HepG2 (cell line): ENCODE measurements around the gene UBAP2. TPM values are rescaled to one million over a fixed set of nuclear protein-coding genes. Genes with fewer than 3 reads are reported as not detected.

ENCODE experiments used
- ATAC-seq: fragments of 200-7000 bp; cut with Tn5 transposase; 3 replicates; pipeline ENCODE4 v1.9.1; 2020; ENCODE audit warnings: mild to moderate bottlenecking, moderate library complexity
- BruUV-seq: library from RNA; stranded (reverse); fragments of 400-500 nt; replicated peaks from 2 replicates; lab custom pipeline; 2021; lab: Mats Ljungman, UMichigan
- CTCF ChIA-PET: fragments of 300-600 bp; formaldehyde crosslinking; extraction: SDS; loops from one replicate; lab custom pipeline; 2021; ENCODE audit warnings: low total read pairs, inconsistent platforms, low intra/inter-chr PET ratio; lab: Yijun Ruan, JAX
- POLR2A ChIA-PET: fragments of 350-600 bp; sonication (Branson Sonifier 250); formaldehyde crosslinking; loops from one replicate; lab custom pipeline; 2020; ENCODE audit warnings: antibody characterized with exemption, inconsistent platforms; lab: Yijun Ruan, JAX
- DNase-seq: peaks from one replicate; pipeline ENCODE4 v3.0.0-alpha.2; 2015; ENCODE audit warnings: low spot score
- FAIRE-seq: peaks from 3 replicates; lab custom pipeline; 2011; peaks lifted over from hg19 to GRCh38; lab: Jason Lieb, UNC
- H2AFZ ChIP-seq: one replicate; pipeline ENCODE4 v1.6.1; 2011; ENCODE audit warnings: low read length, inconsistent platforms
- H3K27ac ChIP-seq: fragments of 300-600 bp; 3 replicates; pipeline ENCODE4 v1.8.0; 2011; ENCODE audit warnings: mixed run types, mild to moderate bottlenecking, mixed read lengths, low read length, inconsistent platforms; ENCODE audit not compliant: insufficient read depth; ENCODE audit errors: extremely low read length
- H3K27me3 ChIP-seq, 2 experiments: fragments of 200-600 bp in 1 of 2; 2 replicates in 1 of 2; 3 replicates in 1 of 2; pipeline versions ENCODE4 v1.6.0 to v1.8.0; 2011; ENCODE audit warnings: low read length in 2 of 2, mild to moderate bottlenecking in 2 of 2, moderate library complexity in 2 of 2, inconsistent platforms in 1 of 2; ENCODE audit not compliant: insufficient read depth in 2 of 2, control insufficient read depth in 1 of 2
- H3K36me3 ChIP-seq, 2 experiments: fragments of 200-600 bp in 1 of 2; replicated peaks in 1 of 2; 2 replicates in 1 of 2; 3 replicates in 1 of 2; pipeline versions ENCODE4 v1.5.1 to v1.8.0; 2011; ENCODE audit warnings: low read length in 2 of 2, inconsistent platforms in 1 of 2; ENCODE audit not compliant: insufficient read depth in 2 of 2, control insufficient read depth in 1 of 2
- H3K4me1 ChIP-seq: 2 replicates; pipeline ENCODE4 v1.5.1; 2012; ENCODE audit warnings: low read length, inconsistent platforms; ENCODE audit not compliant: insufficient read depth
- H3K4me2 ChIP-seq: 2 replicates; pipeline ENCODE4 v1.6.0; 2011; ENCODE audit warnings: low read depth, low read length, inconsistent platforms
- H3K4me3 ChIP-seq, 3 experiments: fragments of 200-600 bp in 1 of 3; sonication (generic), shearing (Covaris generic) in 1 of 3; replicated peaks in 1 of 3; 2 replicates each; pipeline ENCODE4 v1.5.1; 2011 to 2016; ENCODE audit warnings: low read length in 3 of 3, inconsistent platforms in 2 of 3, low read depth in 2 of 3, mild to moderate bottlenecking in 2 of 3, control low read depth in 1 of 3, mixed read lengths in 1 of 3; ENCODE audit not compliant: insufficient read depth in 1 of 3
- H3K79me2 ChIP-seq: one replicate; pipeline ENCODE4 v1.6.1; 2011; ENCODE audit warnings: low read length, inconsistent platforms; ENCODE audit not compliant: insufficient read depth
- H3K9ac ChIP-seq: 2 replicates; pipeline ENCODE4 v1.6.0; 2011; ENCODE audit warnings: mild to moderate bottlenecking, low read depth, low read length, inconsistent platforms; ENCODE audit not compliant: insufficient read depth
- H3K9me3 ChIP-seq: 2 replicates; pipeline ENCODE4 v1.5.1; 2012; ENCODE audit warnings: mild to moderate bottlenecking, low read length
- H4K20me1 ChIP-seq: 2 replicates; pipeline ENCODE4 v1.6.0; 2011; ENCODE audit warnings: inconsistent platforms, mild to moderate bottlenecking, low read length, moderate library complexity; ENCODE audit not compliant: insufficient read depth
- DBP ChIP-seq: sonication (generic); formaldehyde crosslinking; IDR thresholded peaks from 2 replicates; pipeline ENCODE4 v1.4.0; 2020; ENCODE audit warnings: missing genetic modification reagents; ENCODE audit errors: not compliant biosample characterization
- FOXA1 ChIP-seq, 2 experiments: fragments of 450-650 bp in 1 of 2; sonication (generic) in 1 of 2; formaldehyde crosslinking in 1 of 2; IDR thresholded peaks; 2 replicates each; pipeline versions ENCODE4 v1.4.0 to v1.6.1; 2016 to 2020; ENCODE audit warnings: missing genetic modification reagents in 1 of 2
- FOXA3 ChIP-seq: IDR thresholded peaks from 2 replicates; pipeline ENCODE4 v1.6.1; 2016; ENCODE audit warnings: missing genetic modification reagents, missing compliant biosample characterization
- GATAD2A ChIP-seq: IDR thresholded peaks from 2 replicates; pipeline ENCODE4 v1.6.1; 2016
- MEIS1 ChIP-seq: sonication (generic); formaldehyde crosslinking; IDR thresholded peaks from 2 replicates; pipeline ENCODE4 v1.9.0; 2021; ENCODE audit warnings: mild to moderate bottlenecking, missing genetic modification reagents, moderate library complexity, borderline replicate concordance
- NCOA2 ChIP-seq: sonication (generic); formaldehyde crosslinking; IDR thresholded peaks from 2 replicates; pipeline ENCODE4 v1.8.0; 2022; ENCODE audit warnings: inconsistent platforms
- TEAD3 ChIP-seq: optimal IDR thresholded peaks from 2 replicates; pipeline ENCODE3; 2016; ENCODE audit warnings: borderline replicate concordance
- ZC3H13 ChIP-seq: sonication (generic); formaldehyde crosslinking; IDR thresholded peaks from 2 replicates; pipeline ENCODE4 v1.8.1; 2023; ENCODE audit warnings: mild to moderate bottlenecking, missing genetic modification reagents, moderate library complexity
- ZNF143 ChIP-seq: sonication (generic); formaldehyde crosslinking; IDR thresholded peaks from 2 replicates; pipeline ENCODE4 v1.4.0; 2020; ENCODE audit warnings: missing genetic modification reagents
- ZNF362 ChIP-seq: sonication (generic); formaldehyde crosslinking; IDR thresholded peaks from 2 replicates; pipeline ENCODE4 v1.4.0; 2020; ENCODE audit warnings: missing genetic modification reagents, mild to moderate bottlenecking, borderline replicate concordance
- WGBS: methylation state at CpG from one replicate; pipeline ENCODE4 v1.1.6; 2017; ENCODE audit warnings: low lambda C conversion rate; 5-methylcytosine and 5-hydroxymethylcytosine counted together
- in situ Hi-C: cut with HindIII; loops from 2 replicates; pipeline ENCODE4 v1.10.0; 2017; ENCODE audit warnings: low pct_unique_long_range_greater_than_20kb; ENCODE audit not compliant: extremely low pct_ligation_motif_present
- intact Hi-C: fragments of 100-400 bp; cut with micrococcal nuclease; formaldehyde crosslinking; loops from one replicate; pipeline ENCODE4 v1.10.0; 2022; ENCODE audit not compliant: unreplicated experiment
- polyA plus RNA-seq, 8 experiments: library from polyadenylated mRNA; depleted of rRNA in 3 of 8; stranded (reverse) in 7 of 8; unstranded in 1 of 8; fragments of >200 nt; fragmentation: Illumina TruSeq in 4 of 8; extraction: Trizol in 4 of 8; gene quantifications; 2 replicates each; pipeline versions ENCODE4 v1.2.1 to v1.2.3, GENCODE V29; 2011 to 2016; ENCODE audit warnings: low read depth in 4 of 8, missing spikeins in 1 of 8, mixed read lengths in 1 of 8; ENCODE audit not compliant: insufficient read depth in 1 of 8
- total RNA-seq, 5 experiments: library from RNA; depleted of rRNA; stranded (reverse); fragments of >200 nt; fragmentation: Illumina TruSeq; extraction: Trizol; gene quantifications; 2 replicates each; pipeline ENCODE4 v1.2.3, GENCODE V29; 2016; ENCODE audit warnings: low read depth in 1 of 5

Gene UBAP2
- total and polyA plus RNA-seq, 2 of the 13 experiments (the other 11 are each of a cell fraction or from before 2014, with no cell fraction given), result 19.0 to 22.0 TPM

GRCh38 chr9:34035656-34036055 lies 13.0 kb downstream of the UBAP2 start:
- Histone ChIP-seq H3K79me2 (peaks cover 72% of the 10 kb centered on the region), H4K20me1 (peaks cover 7% of the 10 kb centered on the region; the same call in 1 of the 2 replicates), H3K4me1 (peaks cover 24% of the 10 kb centered on the region), H3K4me2 (no peak overlapping the region), H3K27ac (no peak overlapping the region), H3K9ac (no peak overlapping the region), H3K9me3 (no peaks in the 10 kb centered on the region), H3K27me3 (no peaks in the 10 kb centered on the region), H2AFZ (no peak overlapping the region), H3K36me3 (peaks cover 2 to 10% of the 10 kb centered on the region in 2 experiments; a peak in 3 of 5 replicates), H3K4me3 (no peak overlapping the region)
- peak; percentile 77 for ATAC-seq
- in situ Hi-C loops (no loop called here), intact Hi-C loops (no loop called here)
- WGBS, result 43% methylated on average over 5 of the region's 5 CpGs
- FAIRE-seq, result peak; percentile 55
- ChIA-PET CTCF (no interaction called here), POLR2A (no interaction called here)
- no TSS peak for BruUV-seq
- TF ChIP-seq ZC3H13 (CRISPR knock-in tag) (no peak), ZNF362 (CRISPR knock-in tag) (peak; percentile 67; the same call in 1 of the 2 replicates), NCOA2 (CRISPR knock-in tag) (peak; percentile 15; the same call in 1 of the 2 replicates), TEAD3 (peak; percentile 89), FOXA3 (CRISPR knock-in tag) (peak; percentile 80), GATAD2A (peak; percentile 41; the same call in 1 of the 2 replicates), ZNF143 (CRISPR knock-in tag) (no peak), FOXA1 (IDR thresholded peaks at IDR 0.05) (no peak), FOXA1 (CRISPR knock-in tag; IDR thresholded peaks at IDR 0.05) (peak; percentile 80)
- DNase-seq, result peak; percentile 60

GRCh38 chr9:34034698-34035065 lies 14.0 kb downstream of the UBAP2 start:
- no peak overlapping the region for H3K27ac ChIP-seq
- DNase-seq, result no peak
- no TSS peak for BruUV-seq

More at GRCh38 chr9:34034698-34035065, 14.0 kb downstream of the UBAP2 start:
- whole genome bisulfite sequencing, result 93% methylated on average over 6 of the region's 6 CpGs
- no peak overlapping the region for H2AFZ ChIP-seq
- H3K4me3 ChIP-seq, result no peak overlapping the region
- H3K36me3 ChIP-seq, result peaks cover 2 to 10% of the 10 kb centered on the region in 2 experiments; a peak in 3 of 5 replicates
- ChIA-PET POLR2A (no interaction called here), CTCF (no interaction called here)
- H3K27me3 ChIP-seq, result no peaks in the 10 kb centered on the region
- no peak overlapping the region for H3K4me2 ChIP-seq
- no peak overlapping the region for H3K9ac ChIP-seq
- peaks cover 7% of the 10 kb centered on the region; the same call in 1 of the 2 replicates for H4K20me1 ChIP-seq
- peaks cover 15% of the 10 kb centered on the region; the same call in 1 of the 2 replicates for H3K4me1 ChIP-seq
- TF ChIP-seq MEIS1 (CRISPR knock-in tag) (no peak), DBP (CRISPR knock-in tag) (no peak)
- in situ Hi-C loops, result no loop called here
- ATAC-seq (no peak), FAIRE-seq (no peak)
- intact Hi-C loops, result no loop called here
- peaks cover 68% of the 10 kb centered on the region for H3K79me2 ChIP-seq
- H3K9me3 ChIP-seq, result no peaks in the 10 kb centered on the region
